SIG-M5 (cell line): Measurements from ENCODE around the gene NUDT3.
"Not testable (repeated sequence)": the region's sequence is repeated elsewhere in the genome, so short reads cannot be mapped to it uniquely, and the experiment has no call there.

Source experiments
- DNase-seq: peaks from one replicate; lab custom pipeline; 2025; lab: John Stamatoyannopoulos, UW

Gene NUDT3

GRCh38 chr6:34370361-34370760 is 22.1 kb downstream of the NUDT3 start:
- no peak for DNase-seq

GRCh38 chr6:34369385-34369784 is 23.1 kb downstream of the NUDT3 start:
- DNase-seq, result no peak

GRCh38 chr6:34366639-34366921 is 25.9 kb downstream of the NUDT3 start:
- no peak for DNase-seq

- not testable (repeated sequence) for DNase-seq
These were observed 26.5 kb downstream of the NUDT3 start for GRCh38 chr6:34365781-34366638.

- DNase-seq, result not testable (repeated sequence)
These were observed 28.8 kb downstream of the NUDT3 start for GRCh38 chr6:34363681-34364075.

GRCh38 chr6:34362909-34363680 is 29.4 kb downstream of the NUDT3 start:
- DNase-seq, result no peak

GRCh38 chr6:34362176-34362575 is 30.3 kb downstream of the NUDT3 start:
- no peak for DNase-seq

- no peak for DNase-seq
These were observed 31.9 kb downstream of the NUDT3 start for GRCh38 chr6:34360556-34360955.

GRCh38 chr6:34359418-34360158 is 32.9 kb downstream of the NUDT3 start:
- no peak for DNase-seq

- no peak for DNase-seq
These were observed 34.0 kb downstream of the NUDT3 start for GRCh38 chr6:34358389-34358905.

GRCh38 chr6:34357937-34358336 is 34.5 kb downstream of the NUDT3 start:
- DNase-seq, result no peak

- no peak for DNase-seq
These were observed 36.6 kb downstream of the NUDT3 start for GRCh38 chr6:34355889-34356288.

- DNase-seq, result not testable (repeated sequence)
These were observed 38.2 kb downstream of the NUDT3 start for GRCh38 chr6:34354230-34354629.

GRCh38 chr6:34353530-34353929 is 38.9 kb downstream of the NUDT3 start:
- not testable (repeated sequence) for DNase-seq

GRCh38 chr6:34352305-34352937 is 40.0 kb downstream of the NUDT3 start:
- no peak for DNase-seq

- no peak for DNase-seq
These were observed 41.6 kb downstream of the NUDT3 start for GRCh38 chr6:34350934-34351217.

- DNase-seq, result no peak
These were observed 42.1 kb downstream of the NUDT3 start for GRCh38 chr6:34350137-34350933.

GRCh38 chr6:34349211-34349610 is 43.3 kb downstream of the NUDT3 start:
- DNase-seq, result no peak

GRCh38 chr6:34347303-34347702 is 45.2 kb downstream of the NUDT3 start:
- no peak for DNase-seq

- DNase-seq, result no peak
These were observed 46.0 kb downstream of the NUDT3 start for GRCh38 chr6:34346175-34347119.
